ENCODE data around the gene DPYD.

Gene DPYD

DNA sequence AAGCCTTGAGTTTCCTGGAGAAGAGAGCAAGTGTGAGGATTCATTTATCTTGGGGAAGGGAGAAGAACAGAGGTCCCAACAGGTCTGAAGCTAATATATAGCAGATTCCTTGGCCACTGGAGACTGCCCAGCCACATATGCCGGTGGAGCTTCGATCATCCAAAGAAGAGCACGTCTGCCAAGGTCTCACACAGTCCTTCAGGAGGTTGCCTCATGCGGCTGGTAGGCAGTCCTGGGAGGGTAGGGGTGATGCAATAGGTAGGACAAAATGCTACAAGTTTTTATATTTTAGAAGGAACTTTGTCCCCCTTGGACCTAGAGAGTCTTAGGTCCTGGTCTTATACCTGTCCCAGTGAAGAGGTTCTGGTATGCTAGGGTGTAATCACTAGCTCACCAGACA, 582.5 kb downstream of the DPYD start:
- no peak for TF ChIP-seq EZH2phosphoT487 (conservative IDR thresholded peaks at IDR 0.05; ENCODE audit: low read length)
- TF ChIP-seq, protein P1, sequence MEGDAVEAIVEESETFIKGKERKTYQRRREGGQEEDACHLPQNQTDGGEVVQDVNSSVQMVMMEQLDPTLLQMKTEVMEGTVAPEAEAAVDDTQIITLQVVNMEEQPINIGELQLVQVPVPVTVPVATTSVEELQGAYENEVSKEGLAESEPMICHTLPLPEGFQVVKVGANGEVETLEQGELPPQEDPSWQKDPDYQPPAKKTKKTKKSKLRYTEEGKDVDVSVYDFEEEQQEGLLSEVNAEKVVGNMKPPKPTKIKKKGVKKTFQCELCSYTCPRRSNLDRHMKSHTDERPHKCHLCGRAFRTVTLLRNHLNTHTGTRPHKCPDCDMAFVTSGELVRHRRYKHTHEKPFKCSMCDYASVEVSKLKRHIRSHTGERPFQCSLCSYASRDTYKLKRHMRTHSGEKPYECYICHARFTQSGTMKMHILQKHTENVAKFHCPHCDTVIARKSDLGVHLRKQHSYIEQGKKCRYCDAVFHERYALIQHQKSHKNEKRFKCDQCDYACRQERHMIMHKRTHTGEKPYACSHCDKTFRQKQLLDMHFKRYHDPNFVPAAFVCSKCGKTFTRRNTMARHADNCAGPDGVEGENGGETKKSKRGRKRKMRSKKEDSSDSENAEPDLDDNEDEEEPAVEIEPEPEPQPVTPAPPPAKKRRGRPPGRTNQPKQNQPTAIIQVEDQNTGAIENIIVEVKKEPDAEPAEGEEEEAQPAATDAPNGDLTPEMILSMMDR (IDR thresholded peaks at IDR 0.05; ENCODE audit: insufficient read depth, low read length, poor library complexity, severe bottlenecking): no peak
- no peak overlapping the region for H3K4me3 ChIP-seq (ENCODE audit: insufficient read depth, low read length, poor library complexity, severe bottlenecking)
- H3K79me2 ChIP-seq (ENCODE audit: insufficient read depth, low read length): no peaks in the 10 kb centered on the region
- H3K9me2 ChIP-seq (replicated peaks; ENCODE audit: insufficient read depth, low read length): no peaks in the 10 kb centered on the region
- no peaks in the 10 kb centered on the region for H3K36me3 ChIP-seq (ENCODE audit: low read length)
- H2AFZ ChIP-seq (ENCODE audit: low read depth, low read length, severe bottlenecking): no peak overlapping the region
- no peaks in the 10 kb centered on the region for H3F3A ChIP-seq (ENCODE audit: insufficient read depth)
- no peak overlapping the region for H3K9ac ChIP-seq (ENCODE audit: low read length)
- H4K20me1 ChIP-seq (ENCODE audit: low read depth, low read length): no peaks in the 10 kb centered on the region
- H3K9me3 ChIP-seq (ENCODE audit: insufficient read depth, low read length): no peaks in the 10 kb centered on the region
- H3K4me2 ChIP-seq (ENCODE audit: low read depth, low read length, poor library complexity, severe bottlenecking): no peak overlapping the region
- H3K27me3 ChIP-seq (ENCODE audit: low read length): no peaks in the 10 kb centered on the region
- no peak overlapping the region for H3K27ac ChIP-seq (ENCODE audit: low read depth, low read length)

DNA sequence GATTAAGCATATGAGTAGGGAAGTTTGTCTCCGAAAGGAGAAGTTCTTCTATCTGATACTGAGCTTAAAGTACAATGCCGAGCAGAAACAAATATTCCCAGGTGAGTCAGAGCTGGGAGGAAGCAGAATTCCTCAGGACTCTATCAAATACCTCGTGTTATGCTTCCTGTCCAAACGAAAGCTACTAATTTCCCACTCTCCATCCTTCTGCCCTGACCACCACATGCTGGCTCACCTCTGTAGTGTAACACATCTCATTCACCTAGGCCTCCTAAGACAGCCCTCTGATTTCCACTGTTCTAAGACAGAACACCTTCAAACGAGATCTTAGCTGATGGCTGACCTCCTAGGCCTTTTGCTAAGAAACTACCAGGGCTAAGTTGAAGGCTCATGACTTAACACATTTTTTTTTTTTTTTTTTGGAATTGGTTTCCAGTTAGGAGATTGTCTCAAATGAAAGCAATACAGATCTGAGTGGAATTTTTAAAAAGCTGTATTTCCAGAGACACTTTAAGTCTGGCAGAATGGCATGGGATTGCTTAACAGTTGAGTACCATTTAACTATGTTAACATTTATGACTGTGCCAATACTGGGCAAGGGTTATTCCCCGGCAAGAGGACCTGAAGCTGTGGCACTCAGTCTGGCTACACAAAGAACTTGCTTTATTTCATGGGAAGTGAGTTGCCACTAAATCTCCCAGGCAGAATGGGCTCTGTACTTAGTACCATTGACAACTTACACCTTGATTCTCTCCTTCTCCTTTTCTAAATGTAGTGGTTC, 583.4 kb downstream of the DPYD start:
- Histone ChIP-seq H2AFZ (ENCODE audit: low read depth, low read length, severe bottlenecking) (no peak overlapping the region), H4K20me1 (ENCODE audit: low read depth, low read length) (no peaks in the 10 kb centered on the region), H3K79me2 (ENCODE audit: insufficient read depth, low read length) (no peaks in the 10 kb centered on the region), H3K36me3 (ENCODE audit: low read length) (no peaks in the 10 kb centered on the region), H3K4me2 (ENCODE audit: low read depth, low read length, poor library complexity, severe bottlenecking) (no peak overlapping the region), H3K27ac (ENCODE audit: low read depth, low read length) (no peak overlapping the region), H3K9me2 (replicated peaks; ENCODE audit: insufficient read depth, low read length) (no peaks in the 10 kb centered on the region), H3K9ac (ENCODE audit: low read length) (no peak overlapping the region), H3K27me3 (ENCODE audit: low read length) (no peaks in the 10 kb centered on the region), H3K4me3 (ENCODE audit: insufficient read depth, low read length, poor library complexity, severe bottlenecking) (no peak overlapping the region), H3K9me3 (ENCODE audit: insufficient read depth, low read length) (no peaks in the 10 kb centered on the region), H3F3A (ENCODE audit: insufficient read depth) (no peaks in the 10 kb centered on the region)
- TF ChIP-seq, protein P1 (IDR thresholded peaks at IDR 0.05; ENCODE audit: insufficient read depth, low read length, poor library complexity, severe bottlenecking): no peak
- TF ChIP-seq EZH2phosphoT487 (conservative IDR thresholded peaks at IDR 0.05; ENCODE audit: low read length): no peak

DNA sequence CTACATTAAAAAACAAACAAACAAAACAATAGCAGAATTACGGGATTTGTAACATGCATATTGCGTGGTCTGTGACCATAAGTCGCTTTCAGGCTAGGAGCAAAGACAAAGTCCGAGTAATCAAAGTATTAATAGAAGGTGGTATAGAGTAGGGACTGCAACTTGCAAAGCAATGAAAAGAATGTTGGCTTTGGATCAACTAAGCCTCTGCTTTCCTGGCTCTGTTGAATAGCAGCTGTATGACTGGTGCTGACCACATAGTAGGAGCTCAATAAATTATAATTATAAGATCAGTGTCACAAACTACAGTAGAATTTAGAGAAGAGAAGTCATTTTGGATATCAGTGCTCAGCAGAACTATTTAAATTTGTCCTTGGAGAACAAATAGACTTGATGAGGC, 586.4 kb downstream of the DPYD start:
- no peaks in the 10 kb centered on the region for H3K27me3 ChIP-seq (ENCODE audit: low read length)
- no peak overlapping the region for H2AFZ ChIP-seq (ENCODE audit: low read depth, low read length, severe bottlenecking)
- H3F3A ChIP-seq (ENCODE audit: insufficient read depth): no peaks in the 10 kb centered on the region
- no peaks in the 10 kb centered on the region for H3K36me3 ChIP-seq (ENCODE audit: low read length)
- no peak for TF ChIP-seq EZH2phosphoT487 (conservative IDR thresholded peaks at IDR 0.05; ENCODE audit: low read length)
- TF ChIP-seq, protein P1 (IDR thresholded peaks at IDR 0.05; ENCODE audit: insufficient read depth, low read length, poor library complexity, severe bottlenecking): no peak
- H3K9me3 ChIP-seq (ENCODE audit: insufficient read depth, low read length): no peaks in the 10 kb centered on the region
- H3K4me3 ChIP-seq (ENCODE audit: insufficient read depth, low read length, poor library complexity, severe bottlenecking): no peak overlapping the region
- no peak overlapping the region for H3K27ac ChIP-seq (ENCODE audit: low read depth, low read length)
- no peaks in the 10 kb centered on the region for H3K79me2 ChIP-seq (ENCODE audit: insufficient read depth, low read length)
- no peak overlapping the region for H3K9ac ChIP-seq (ENCODE audit: low read length)
- H3K4me2 ChIP-seq (ENCODE audit: low read depth, low read length, poor library complexity, severe bottlenecking): no peak overlapping the region
- H4K20me1 ChIP-seq (ENCODE audit: low read depth, low read length): no peaks in the 10 kb centered on the region
- no peaks in the 10 kb centered on the region for H3K9me2 ChIP-seq (replicated peaks; ENCODE audit: insufficient read depth, low read length)

Measured in SU-DHL-6 (cell line).